K562 (cell line): ENCODE results near the gene ABHD16A. TPM values are rescaled to one million over a fixed set of nuclear protein-coding genes. Genes with fewer than 3 reads are reported as not detected.

ENCODE experiments used
- ARNT ChIP-seq, 2 experiments: fragments of 450-650 bp; IDR thresholded peaks; 2 replicates each; pipeline ENCODE4 v1.6.1; 2016; ENCODE audit warnings: mild to moderate bottlenecking in 1 of 2
- BRD9 ChIP-seq: fragments of 450-650 bp; IDR thresholded peaks from 2 replicates; pipeline ENCODE4 v1.6.1; 2018; ENCODE audit warnings: low read depth; ENCODE audit not compliant: partially characterized antibody
- CREB1 ChIP-seq, 2 experiments: sonication (generic) in 1 of 2; formaldehyde crosslinking in 1 of 2; IDR thresholded peaks; 2 replicates each; pipeline versions ENCODE4 v1.6.1 to v1.8.0; 2012 to 2022; ENCODE audit warnings: inconsistent platforms in 1 of 2, mild to moderate bottlenecking in 1 of 2, missing genetic modification reagents in 1 of 2, moderate library complexity in 1 of 2
- CUX1 ChIP-seq: fragments of 200-800 bp; sonication (Bioruptor generic); IDR thresholded peaks from 2 replicates; pipeline ENCODE4 v1.6.1; 2016; ENCODE audit warnings: missing genetic modification characterization, missing compliant biosample characterization
- HNRNPH1 ChIP-seq: fragments of 200-400 bp; formaldehyde crosslinking; optimal IDR thresholded peaks from 2 replicates; pipeline ENCODE3; 2017; ENCODE audit warnings: low read depth, mild to moderate bottlenecking, low read length, moderate library complexity
- HNRNPUL1 ChIP-seq: fragments of 200-400 bp; formaldehyde crosslinking; IDR thresholded peaks from 2 replicates; pipeline ENCODE4 v1.6.1; 2017; ENCODE audit warnings: low read length
- KAT2B ChIP-seq: IDR thresholded peaks from one replicate; pipeline ENCODE4 v1.6.1; 2012; ENCODE audit warnings: low read depth, mild to moderate bottlenecking, control low read depth, inconsistent platforms, low read length, moderate library complexity
- NFIX ChIP-seq: fragments of 250-450 bp; sonication (Bioruptor Pico); IDR thresholded peaks from 2 replicates; pipeline ENCODE4 v1.4.0; 2020; ENCODE audit warnings: low read depth, mild to moderate bottlenecking, moderate library complexity
- PTRF ChIP-seq: fragments of 450-650 bp; IDR thresholded peaks from 2 replicates; pipeline ENCODE4 v1.6.1; 2016; ENCODE audit warnings: mild to moderate bottlenecking, missing genetic modification characterization, missing compliant biosample characterization
- RFX7 ChIP-seq: fragments of 250-450 bp; sonication (Bioruptor Pico); IDR thresholded peaks from 2 replicates; pipeline ENCODE4 v1.5.1; 2021; ENCODE audit warnings: mild to moderate bottlenecking
- TAF1 ChIP-seq: IDR thresholded peaks from 2 replicates; pipeline ENCODE4 v1.6.1; 2011; ENCODE audit warnings: mild to moderate bottlenecking, low read length, moderate library complexity; ENCODE audit not compliant: insufficient read depth, control insufficient read depth, severe bottlenecking; ENCODE audit errors: extremely low read depth
- ZBTB49 ChIP-seq: sonication (generic); formaldehyde crosslinking; IDR thresholded peaks from 2 replicates; pipeline ENCODE4 v1.8.0; 2022; ENCODE audit warnings: missing genetic modification reagents, mild to moderate bottlenecking, borderline replicate concordance
- ZNF224 ChIP-seq: sonication (generic); formaldehyde crosslinking; IDR thresholded peaks from 2 replicates; pipeline ENCODE4 v1.8.0; 2022; ENCODE audit warnings: mild to moderate bottlenecking, missing genetic modification reagents
- ZNF79 ChIP-seq: fragments of 250-450 bp; sonication (Bioruptor Pico); IDR thresholded peaks from 2 replicates; pipeline ENCODE4 v1.4.0; 2020; ENCODE audit warnings: low read depth, mild to moderate bottlenecking, moderate library complexity
- polyA plus RNA-seq, 8 experiments: library from polyadenylated mRNA; depleted of rRNA in 4 of 8; stranded (reverse) in 5 of 8; unstranded in 3 of 8; fragments of >200 nt; fragmentation: Nextera tagmentation in 2 of 8; fragmentation: Illumina TruSeq in 1 of 8; extraction: Ambion mirVana in 2 of 8; extraction: Trizol in 1 of 8; gene quantifications; 2 replicates each; pipeline versions ENCODE4 v1.2.1 to v1.2.3, GENCODE V29; 2011 to 2014; ENCODE audit warnings: inconsistent platforms in 1 of 8, missing spikeins in 1 of 8
- total RNA-seq, 7 experiments: library from RNA; depleted of rRNA in 6 of 7; stranded (reverse); fragments of >200 nt in 6 of 7; fragmentation: Illumina TruSeq in 2 of 7; extraction: Trizol in 2 of 7; gene quantifications; 2 replicates each; pipeline versions ENCODE4 v1.2.1 to v1.2.3, GENCODE V29; 2011 to 2021; ENCODE audit warnings: low replicate concordance in 1 of 7
- TF ChIP-seq, protein P1 (sequence below), 2 experiments: IDR thresholded peaks in 1 of 2; conservative IDR thresholded peaks in 1 of 2; 2 replicates each; pipeline ENCODE4 v1.6.1; 2016; ENCODE audit warnings: low read depth in 2 of 2, mild to moderate bottlenecking in 1 of 2, missing compliant biosample characterization in 1 of 2, missing genetic modification characterization in 1 of 2, moderate library complexity in 1 of 2

Gene ABHD16A
- total and polyA plus RNA-seq, 9 of the 15 experiments (the other 6 are each of a cell fraction or from before 2014, with no cell fraction given), result 25.8 to 120 (median 81.6) TPM

GRCh38 chr6:31665501-31666336, 37.4 kb downstream of the ABHD16A start, which contains the start of gene CSNK2B (continued):
- TF ChIP-seq CUX1, result no peak
- TF ChIP-seq, protein P1, sequence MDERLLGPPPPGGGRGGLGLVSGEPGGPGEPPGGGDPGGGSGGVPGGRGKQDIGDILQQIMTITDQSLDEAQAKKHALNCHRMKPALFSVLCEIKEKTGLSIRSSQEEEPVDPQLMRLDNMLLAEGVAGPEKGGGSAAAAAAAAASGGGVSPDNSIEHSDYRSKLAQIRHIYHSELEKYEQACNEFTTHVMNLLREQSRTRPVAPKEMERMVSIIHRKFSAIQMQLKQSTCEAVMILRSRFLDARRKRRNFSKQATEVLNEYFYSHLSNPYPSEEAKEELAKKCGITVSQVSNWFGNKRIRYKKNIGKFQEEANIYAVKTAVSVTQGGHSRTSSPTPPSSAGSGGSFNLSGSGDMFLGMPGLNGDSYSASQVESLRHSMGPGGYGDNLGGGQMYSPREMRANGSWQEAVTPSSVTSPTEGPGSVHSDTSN (CRISPR knock-in tag; IDR thresholded peaks at IDR 0.05; ENCODE audit: low read depth), result no peak
- TF ChIP-seq, protein P1 (tag; conservative IDR thresholded peaks at IDR 0.05; ENCODE audit: low read depth), result no peak; the same call in 1 of the 2 replicates
- TF ChIP-seq HNRNPH1, result no peak
- TF ChIP-seq RFX7 (CRISPR knock-in tag), result 0 out of 2 replicates have a peak, but pooled peaks have one; percentile 29
- no peak for TF ChIP-seq PTRF (tag)
- no peak for TF ChIP-seq ZNF79 (CRISPR knock-in tag)
- peak; percentile 82; the same call in 1 of the 2 replicates for TF ChIP-seq ZBTB49
- 0 out of 2 replicates have a peak, but pooled peaks have one; percentile 44 for TF ChIP-seq ZNF224
- TF ChIP-seq KAT2B, result peak; percentile 61
- TF ChIP-seq HNRNPUL1, result no peak
- peak; percentile 3; the same call in 1 of the 2 replicates for TF ChIP-seq NFIX (CRISPR knock-in tag)
- peak; percentile 89 for TF ChIP-seq CREB1 (IDR thresholded peaks at IDR 0.05)
- TF ChIP-seq CREB1 (CRISPR knock-in tag; IDR thresholded peaks at IDR 0.05), result peak; percentile 83; the same call in 1 of the 2 replicates
- peak; percentile 89 for TF ChIP-seq BRD9
- TF ChIP-seq TAF1, result peak; percentile 93
- TF ChIP-seq ARNT (IDR thresholded peaks at IDR 0.05), result no peak; a peak in 1 of 4 replicates
